Activated CD4-positive, alpha-beta T cell treated with anti-CD3 and anti-CD28 coated beads, Interleukin-2, amount 50 U/mL, for 1 hour (primary cell): ENCODE data around the gene ATXN1.

ENCODE experiments used
- DNase-seq: peaks from one replicate; pipeline ENCODE4 v3.0.0-alpha.2; 2020

ATXN1 gene

DNA sequence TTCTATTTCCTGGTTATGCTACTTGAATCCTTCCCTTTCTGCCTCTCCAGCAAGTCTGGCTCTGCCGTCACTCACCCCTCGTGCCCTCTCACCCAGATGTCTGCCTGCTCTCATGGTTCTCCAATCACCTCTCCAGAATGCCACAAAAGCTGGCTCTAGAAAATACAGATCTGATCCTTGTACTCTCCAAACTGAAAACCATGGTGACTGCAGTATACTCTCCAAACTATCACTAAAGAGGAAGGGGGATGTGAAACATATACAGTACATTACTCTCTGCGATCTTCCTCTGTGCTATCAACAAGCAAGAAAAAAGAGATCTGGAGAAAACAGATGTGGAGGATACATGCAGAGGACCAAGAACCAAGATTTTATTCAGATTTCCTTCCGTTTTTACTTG, 91.1 kb downstream of the ATXN1 start:
- DNase-seq = no peak

DNA sequence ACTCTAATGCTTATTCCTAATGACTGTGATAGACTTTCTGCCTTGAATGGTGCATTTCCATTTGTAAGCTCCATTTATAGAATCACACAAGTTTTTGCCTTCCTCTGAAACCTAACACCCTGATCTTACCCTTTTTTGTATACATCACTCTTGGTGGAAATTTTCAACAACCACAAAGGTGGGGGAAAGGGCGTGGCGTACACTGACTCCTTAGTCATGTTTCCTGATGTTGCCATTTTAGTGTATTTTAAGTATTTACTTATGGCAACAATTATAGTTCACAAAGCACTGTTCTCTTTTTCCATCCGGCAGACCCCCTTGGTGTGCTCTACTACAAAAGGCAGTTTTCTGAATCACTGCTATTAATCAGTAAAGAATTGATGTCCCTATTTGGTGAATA, 92.0 kb downstream of the ATXN1 start:
- DNase-seq = peak; percentile 63

DNA sequence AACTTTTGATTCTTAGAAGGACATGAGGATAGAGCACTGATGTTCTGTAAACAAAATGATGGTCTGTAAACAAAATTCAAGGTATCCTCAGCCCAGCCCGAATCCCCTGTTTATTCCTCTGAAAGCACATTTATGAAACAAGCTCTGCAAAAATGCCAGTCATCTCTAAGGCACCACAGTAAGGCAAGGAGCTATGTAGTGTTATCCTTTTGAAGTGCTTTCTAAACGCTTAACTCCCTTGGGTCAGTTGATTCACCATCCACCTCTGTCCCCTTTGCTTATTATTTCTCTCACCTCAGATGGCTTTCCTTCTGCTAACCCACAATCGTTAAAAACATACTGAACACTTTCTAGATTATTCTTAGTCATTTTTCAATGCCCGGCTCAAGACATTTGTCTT, 93.8 kb downstream of the ATXN1 start:
- DNase-seq = no peak

GRCh38 chr6:16665992-16666391, 95.3 kb downstream of the ATXN1 start:
- no peak for DNase-seq

DNA sequence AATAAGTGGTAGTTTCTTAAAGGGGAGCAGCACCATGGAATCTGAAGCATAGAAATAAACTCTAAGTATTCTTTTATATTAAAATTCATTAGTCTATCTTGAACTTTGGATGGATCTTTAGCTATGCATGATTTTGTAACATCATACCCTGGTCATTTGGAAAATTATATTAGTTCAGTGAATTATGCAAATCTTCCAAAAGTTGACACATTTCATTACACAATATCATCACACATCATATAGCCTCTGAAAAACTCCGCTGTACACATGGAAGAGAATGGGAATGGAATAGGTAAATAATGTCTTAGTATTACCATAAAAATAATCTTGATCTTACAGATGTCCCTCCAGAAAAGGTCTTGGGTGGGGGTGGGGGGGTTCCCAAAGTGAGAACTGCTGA, 96.1 kb downstream of the ATXN1 start:
- no peak for DNase-seq

DNA sequence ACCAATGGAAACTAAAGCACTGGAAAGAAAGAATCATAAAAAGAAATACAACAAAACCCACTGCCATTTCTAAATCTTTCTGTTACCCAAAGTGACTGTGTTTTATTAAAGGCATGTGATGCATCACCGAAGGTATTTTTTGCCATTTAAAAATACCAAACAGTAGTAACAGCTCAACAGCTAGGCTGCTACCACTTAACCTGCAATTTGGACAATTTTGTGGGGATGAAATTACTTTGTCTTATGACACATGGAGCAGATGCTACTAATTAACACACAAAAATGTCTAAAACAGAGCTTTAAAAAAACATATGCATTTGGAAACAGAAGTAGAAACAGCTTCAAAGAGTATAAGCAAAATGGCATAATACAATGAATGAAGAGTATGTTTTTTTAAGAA, 97.4 kb downstream of the ATXN1 start:
- DNase-seq = no peak

DNA sequence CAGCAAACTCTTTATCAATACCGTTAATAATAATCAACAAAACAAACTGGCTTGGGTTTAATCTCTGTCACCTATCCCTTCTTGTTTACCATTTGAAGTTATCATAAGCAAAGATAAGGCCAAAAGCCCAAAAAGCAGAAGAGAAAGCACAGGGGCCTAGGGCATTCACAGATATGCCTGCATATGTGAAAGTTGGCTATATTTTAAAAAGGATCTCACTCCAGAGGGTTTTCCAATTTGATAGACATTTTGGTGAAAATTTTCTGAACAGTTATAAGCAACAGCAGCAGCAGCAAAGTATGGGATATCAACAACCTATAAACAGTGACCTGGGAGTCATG, 101.1 kb downstream of the ATXN1 start:
- no peak for DNase-seq

DNA sequence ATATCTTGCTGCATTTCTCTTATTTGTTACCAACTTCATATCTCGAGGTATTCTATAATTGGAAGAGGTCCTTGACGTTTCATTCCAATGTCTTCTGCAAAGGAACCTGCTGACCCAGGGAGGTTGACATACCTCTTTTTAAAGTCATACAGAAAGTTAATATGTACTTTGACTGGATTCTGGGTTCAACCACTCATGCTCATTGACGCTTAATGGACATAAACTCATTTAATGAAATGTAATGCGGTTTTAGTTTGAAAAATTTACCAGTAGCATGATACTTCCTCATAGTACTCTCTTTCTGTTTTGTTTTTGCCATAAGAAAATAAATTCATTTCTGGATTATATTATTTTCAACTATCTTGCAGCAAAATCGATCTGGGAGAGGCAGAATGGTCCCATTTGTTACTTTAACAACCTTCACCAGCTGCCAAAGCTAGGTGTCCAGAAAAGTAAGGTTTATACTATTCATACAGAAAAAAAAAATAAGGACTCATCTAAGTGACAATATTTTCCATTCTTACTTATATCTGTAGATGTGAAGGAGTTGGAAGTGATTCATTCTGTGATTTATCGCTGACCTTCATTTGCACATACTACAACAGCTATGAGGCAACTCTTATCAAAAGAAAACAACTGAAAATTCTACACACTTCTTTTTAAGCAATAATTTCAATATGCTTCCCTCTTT, 101.6 kb downstream of the ATXN1 start:
- no peak for DNase-seq

GRCh38 chr6:16658348-16659034, 102.8 kb downstream of the ATXN1 start:
- no peak for DNase-seq

GRCh38 chr6:16657768-16658167, 103.5 kb downstream of the ATXN1 start:
- no peak for DNase-seq

DNA sequence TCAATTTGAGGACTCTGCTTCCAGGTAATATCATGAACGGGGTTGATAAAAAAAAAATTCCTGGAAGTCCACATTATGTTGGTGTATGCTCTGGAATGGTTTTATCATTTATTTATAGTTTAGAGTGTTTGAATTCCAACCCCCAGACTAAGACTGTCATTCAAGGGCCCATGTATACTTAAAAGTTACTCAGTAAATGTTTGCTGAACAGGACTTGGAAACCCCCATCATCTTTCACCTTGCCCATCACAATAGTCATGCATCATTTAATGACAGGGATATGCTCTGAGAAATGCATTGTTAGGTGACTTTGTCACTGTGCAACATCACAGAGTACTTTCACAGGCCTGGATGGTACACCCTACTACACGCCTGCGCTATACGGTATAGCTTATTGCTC, 104.8 kb downstream of the ATXN1 start:
- no peak for DNase-seq

GRCh38 chr6:16654701-16655100, 106.6 kb downstream of the ATXN1 start:
- no peak for DNase-seq

DNA sequence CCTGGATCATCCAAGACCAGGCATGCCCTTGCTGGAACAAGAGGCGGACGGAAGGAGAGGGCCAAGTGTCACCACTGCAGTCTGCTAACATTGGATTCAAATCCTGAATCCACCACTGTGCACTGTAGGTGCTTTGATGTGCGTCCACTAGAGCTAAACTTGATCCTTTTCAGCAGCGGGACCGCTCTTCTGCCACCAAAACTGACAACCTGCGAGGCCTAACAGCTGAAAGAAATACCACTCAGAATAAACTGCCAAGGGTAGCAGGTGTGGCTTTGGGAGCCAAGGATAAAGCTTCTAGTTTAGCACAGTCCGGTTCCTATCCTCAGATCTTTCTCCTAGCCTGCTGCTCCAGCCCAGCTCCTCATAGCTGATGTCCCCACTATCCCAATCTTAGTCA, 108.0 kb downstream of the ATXN1 start:
- DNase-seq = no peak

DNA sequence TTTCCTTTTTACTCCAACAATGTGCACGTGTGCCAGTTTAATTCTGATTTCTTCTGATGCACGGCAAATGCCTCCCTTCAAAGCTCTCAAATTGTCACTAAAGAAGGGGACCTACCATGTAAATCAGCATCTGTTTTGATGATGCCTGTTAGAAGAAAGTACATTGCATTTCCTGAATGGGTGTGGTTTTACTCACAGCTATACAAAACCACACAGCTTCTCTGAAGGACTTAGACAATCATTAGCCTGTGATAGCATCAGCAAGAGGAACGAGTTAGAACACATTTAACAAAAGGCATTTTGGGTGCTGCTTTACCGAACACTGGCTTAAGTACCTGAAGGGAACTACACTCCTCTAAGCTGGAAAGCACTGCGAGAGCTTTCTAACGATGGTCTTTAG, 109.4 kb downstream of the ATXN1 start:
- no peak for DNase-seq

GRCh38 chr6:16649890-16650289, 111.4 kb downstream of the ATXN1 start:
- no peak for DNase-seq

DNA sequence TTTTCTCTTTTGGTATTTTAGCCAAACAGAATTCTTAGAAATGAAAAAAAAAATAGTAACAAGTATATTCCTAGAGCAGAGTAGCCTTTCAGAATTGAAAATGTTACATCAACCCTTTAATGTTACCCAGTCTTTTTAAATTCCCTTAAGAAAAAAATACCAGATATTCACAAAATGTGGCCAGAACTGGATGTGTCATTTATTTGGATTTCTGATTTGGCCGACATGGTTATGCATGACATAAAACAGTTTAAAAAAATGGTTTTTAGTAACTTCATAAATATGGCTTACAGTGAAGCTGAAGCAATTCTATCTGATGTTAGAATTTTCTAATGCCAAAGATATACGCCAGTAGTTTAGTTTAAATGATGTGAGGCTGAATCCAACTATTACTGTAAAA, 112.0 kb downstream of the ATXN1 start:
- DNase-seq = no peak

DNA sequence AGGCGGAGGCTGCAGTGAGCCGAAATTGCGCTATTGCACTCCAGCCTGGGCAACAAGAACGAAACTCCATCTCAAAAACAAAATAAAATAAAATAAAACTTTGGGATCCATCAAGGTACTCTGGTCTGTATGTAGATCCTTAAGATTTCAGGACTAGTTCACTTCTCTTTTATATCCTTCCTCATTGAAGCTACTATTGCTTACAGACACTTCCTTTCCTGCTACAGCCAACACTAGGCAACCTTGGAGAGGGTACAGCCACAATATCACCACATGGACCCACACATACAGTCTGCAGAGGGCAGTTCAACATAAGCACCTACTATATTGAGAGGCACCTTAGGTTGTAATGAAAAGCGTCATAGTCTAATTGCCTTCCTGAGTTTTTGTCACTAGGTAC, 113.3 kb downstream of the ATXN1 start:
- DNase-seq = no peak

DNA sequence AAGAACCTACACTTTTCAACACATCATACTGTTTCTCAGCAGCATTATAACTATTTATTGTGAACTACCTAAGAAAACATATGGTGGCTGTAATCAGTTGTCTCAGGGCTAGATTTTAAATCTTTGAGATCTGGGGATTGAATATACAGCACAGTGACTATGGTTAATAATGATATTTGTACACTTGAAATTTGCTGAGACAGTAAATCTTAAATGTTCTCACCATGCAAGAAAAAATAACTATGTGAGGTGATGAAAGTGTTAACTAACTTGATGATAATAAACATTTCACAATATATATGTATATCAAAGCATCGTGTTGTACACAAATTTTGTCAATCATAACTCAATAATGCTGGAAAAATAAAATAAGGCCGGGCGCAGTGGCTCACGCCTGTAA, 113.8 kb downstream of the ATXN1 start:
- no peak for DNase-seq

DNA sequence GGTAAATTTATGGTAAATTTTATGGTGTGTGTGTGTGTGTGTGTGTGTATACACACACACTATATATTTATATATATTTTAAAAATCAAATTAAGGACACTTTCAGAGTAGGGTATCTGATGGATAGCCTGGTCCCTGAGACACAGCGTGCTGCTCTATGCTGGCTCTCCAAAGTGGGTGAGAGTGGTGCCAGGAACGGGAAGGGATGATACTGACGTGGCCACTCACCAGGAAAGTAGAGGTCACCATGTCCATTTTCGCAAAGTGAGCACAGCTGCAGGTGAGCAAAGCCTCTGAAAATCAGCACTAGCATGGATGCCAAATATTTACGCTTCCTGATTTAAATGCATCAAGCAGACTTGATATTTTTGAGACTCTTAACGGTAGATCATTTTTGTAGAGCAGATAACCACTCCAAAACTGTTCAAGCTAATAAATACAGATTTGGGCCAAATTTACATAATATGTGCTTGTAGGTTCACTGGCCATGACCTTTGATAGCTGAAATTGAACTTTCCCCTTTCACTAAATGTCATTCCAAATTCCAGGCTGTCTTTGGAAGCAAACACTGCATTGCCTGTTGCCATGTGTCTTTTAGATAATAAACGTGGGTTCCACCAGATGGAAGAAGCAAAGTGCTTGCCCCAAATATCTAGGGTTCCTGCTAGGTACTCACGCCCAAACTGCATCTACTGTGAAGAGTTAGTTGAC, 116.6 kb downstream of the ATXN1 start:
- no peak for DNase-seq

DNA sequence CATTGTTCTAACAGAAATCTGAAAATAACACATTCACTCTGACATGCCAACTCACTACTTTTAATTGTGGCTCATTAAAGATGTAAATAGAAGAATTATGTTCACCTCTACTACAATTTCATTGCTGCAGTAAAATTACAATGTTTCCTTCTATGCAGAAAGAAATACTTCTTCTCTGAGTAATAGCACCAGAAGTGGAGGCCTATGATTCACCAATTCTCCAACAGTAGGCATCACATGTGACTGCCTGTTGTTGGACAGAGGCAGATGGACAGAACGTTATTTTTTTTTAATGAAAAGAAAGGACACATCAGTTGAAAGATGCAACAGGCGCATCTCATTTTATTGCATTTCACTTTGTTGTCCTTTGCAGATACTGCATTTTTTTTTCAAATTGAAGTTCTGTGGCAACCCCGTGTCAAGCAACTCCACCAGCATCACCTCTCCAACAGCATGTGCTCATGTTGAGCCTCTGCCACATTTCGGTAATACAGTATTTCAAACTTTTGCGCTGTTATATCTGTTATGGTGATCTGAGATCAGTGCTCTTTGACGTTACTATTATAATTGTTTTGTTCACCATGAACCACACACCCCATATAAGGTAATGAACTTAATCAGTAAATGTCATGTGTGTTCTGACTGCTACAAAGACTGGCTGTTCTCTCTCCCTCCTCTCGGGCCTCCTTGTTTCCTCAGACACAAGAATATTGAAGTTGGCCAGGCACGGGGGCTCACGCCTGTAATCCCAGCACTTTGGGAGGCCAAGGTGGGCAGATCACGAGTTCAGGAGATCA, 121.4 kb downstream of the ATXN1 start:
- no peak for DNase-seq

GRCh38 chr6:16637635-16638034, 123.6 kb downstream of the ATXN1 start:
- no peak for DNase-seq

- DNase-seq = no peak
Observed at GRCh38 chr6:16635810-16636602, 125.3 kb downstream of the ATXN1 start.
